Lung microvascular endothelial cell (primary cell): ENCODE results near the gene ZNF420. TPM values are rescaled to one million over a fixed set of nuclear protein-coding genes. Genes with fewer than 3 reads are reported as not detected.
"Not testable (repeated sequence)": the region's sequence is repeated elsewhere in the genome, so short reads cannot be mapped to it uniquely, and the experiment has no call there.

Experiments used
- DNase-seq, 2 donors: peaks; one replicate each; pipeline versions ENCODE4 v3.0.0 to v3.0.0-alpha.2; 2010; ENCODE audit warnings: low read depth in 2 of 2
- total RNA-seq: library from RNA; depleted of rRNA; stranded (reverse); fragments of >200 nt; gene quantifications from 2 replicates; pipeline ENCODE4 v1.2.1, GENCODE V29; 2014

The ZNF420 gene
- total RNA-seq, result 5.7 and 11.3 TPM in 2 replicates

GRCh38 chr19:37077934-37078716 is at the start of gene ZNF420:
ZNF420 (plus strand) TSS chr19:37078433; CDS start chr19:37089119, 10,686 bp downstream.
- DNase-seq, result peak; percentile 94 to 95

GRCh38 chr19:37045140-37045539 is 33.1 kb upstream of the ZNF420 start:
- DNase-seq, result no peak

- DNase-seq, result no peak
Measured at GRCh38 chr19:37055330-37055729, 22.9 kb upstream of the ZNF420 start.

- no peak for DNase-seq
Measured at GRCh38 chr19:37056776-37057175, 21.5 kb upstream of the ZNF420 start.

GRCh38 chr19:37059142-37059541 is 19.1 kb upstream of the ZNF420 start:
- DNase-seq, result no peak

DNA sequence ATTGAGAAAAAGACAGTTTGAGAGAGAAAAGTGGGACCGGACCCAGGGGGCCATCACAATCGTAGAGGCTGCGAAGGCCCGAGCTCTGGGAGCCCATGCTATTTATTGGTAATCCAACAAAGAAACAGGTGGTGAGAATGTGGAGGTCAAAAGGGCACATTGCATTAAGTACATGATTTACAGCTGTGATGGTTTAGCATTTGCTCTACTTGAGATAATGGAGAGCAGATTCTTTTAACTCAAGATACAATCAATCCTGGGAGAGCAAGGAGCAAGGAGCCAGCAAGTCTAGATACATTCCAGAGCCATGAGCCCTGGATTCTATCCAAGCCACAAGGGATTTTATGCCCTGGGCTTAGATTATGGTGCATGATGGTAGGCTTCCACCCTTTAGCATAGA is 13.3 kb upstream of the ZNF420 start:
- DNase-seq, result not testable (repeated sequence)

GRCh38 chr19:37074111-37074510 is 4.1 kb upstream of the ZNF420 start:
- no peak for DNase-seq

- peak in 1 of 2 donors; percentile 10 for DNase-seq
Measured at GRCh38 chr19:37074819-37075362, 3.3 kb upstream of the ZNF420 start.

- DNase-seq, result not testable (repeated sequence)
Measured at GRCh38 chr19:37076524-37076923, 1.7 kb upstream of the ZNF420 start.

DNA sequence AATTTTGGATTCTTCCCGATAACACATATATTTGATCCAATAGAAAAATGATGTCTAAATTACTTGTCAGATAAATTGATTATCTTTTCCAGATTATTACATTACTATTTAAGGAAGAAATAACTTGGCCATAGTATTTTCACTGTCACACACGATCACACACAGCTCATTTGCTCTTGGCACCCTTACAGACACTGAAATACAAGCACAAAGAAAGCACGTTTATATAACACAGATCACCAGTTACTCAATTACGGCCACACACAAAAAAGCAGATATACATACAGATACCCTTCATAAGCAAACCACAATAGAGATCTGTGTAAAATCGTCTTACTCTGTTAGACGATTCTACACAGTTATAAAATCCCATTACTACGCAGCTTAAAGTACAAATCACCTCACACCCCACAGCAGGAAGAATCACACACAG is 716 bp upstream of the ZNF420 start:
- DNase-seq, result no peak

GRCh38 chr19:37078717-37079032 is 442 bp downstream of the ZNF420 start:
- DNase-seq, result peak in 1 of 2 donors; percentile 5

- no peak for DNase-seq
Measured at GRCh38 chr19:37079238-37079637, 1.0 kb downstream of the ZNF420 start.

GRCh38 chr19:37082307-37082706 is 4.1 kb downstream of the ZNF420 start:
- no peak for DNase-seq

DNA sequence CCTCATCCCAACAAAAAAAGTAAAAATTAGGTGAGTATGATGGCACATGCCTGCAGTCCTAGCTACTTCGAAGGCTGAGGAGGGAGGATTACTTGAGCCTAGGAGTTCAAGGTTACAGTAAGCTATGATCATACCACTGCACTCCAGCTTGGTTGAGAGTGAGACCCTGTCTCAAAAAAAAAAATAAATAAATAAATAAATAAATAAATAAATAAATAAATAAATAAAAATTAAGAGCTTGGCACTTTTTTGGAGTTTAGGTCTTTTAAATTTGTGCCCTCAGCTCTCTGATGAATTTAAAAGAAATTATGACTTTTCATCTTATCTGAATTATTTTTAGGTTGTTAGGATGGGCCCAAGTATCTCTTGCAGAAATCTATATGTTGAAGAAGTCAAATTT is 8.9 kb downstream of the ZNF420 start:
- DNase-seq, result no peak

GRCh38 chr19:37095859-37096258 is 17.6 kb downstream of the ZNF420 start:
- no peak for DNase-seq

DNA sequence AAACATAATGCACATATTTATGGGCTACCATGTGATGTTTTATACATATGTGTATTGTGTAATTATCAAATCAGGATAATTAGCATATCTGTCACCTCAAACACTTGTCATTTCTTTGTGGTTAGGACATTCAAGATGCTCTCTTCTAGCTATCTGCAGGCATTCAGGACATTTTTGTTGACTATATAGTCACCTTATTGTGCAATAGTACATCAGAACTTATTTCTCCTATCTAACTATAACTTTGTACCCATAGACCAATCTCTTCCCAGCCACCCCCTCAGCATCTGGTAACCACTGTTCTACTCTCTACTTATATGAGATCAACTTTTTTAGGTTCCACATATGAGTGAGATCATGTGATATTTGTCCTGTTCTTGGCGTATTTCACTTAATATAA is 20.3 kb downstream of the ZNF420 start:
- DNase-seq, result no peak

- DNase-seq, result not testable (repeated sequence)
Measured at GRCh38 chr19:37104135-37104534, 25.9 kb downstream of the ZNF420 start.

GRCh38 chr19:37111753-37112152 is 33.5 kb downstream of the ZNF420 start:
- peak; percentile 16 to 28 for DNase-seq

- no peak for DNase-seq
Measured at GRCh38 chr19:37114001-37114400, 35.8 kb downstream of the ZNF420 start.

GRCh38 chr19:37122093-37122492 is 43.9 kb downstream of the ZNF420 start:
- DNase-seq, result not testable (repeated sequence)

- no peak for DNase-seq
Measured at GRCh38 chr19:37127999-37128820, 50.0 kb downstream of the ZNF420 start.

- DNase-seq, result no peak
Measured at GRCh38 chr19:37128821-37129177, 50.6 kb downstream of the ZNF420 start.

GRCh38 chr19:37136111-37136510 is 57.9 kb downstream of the ZNF420 start:
- DNase-seq, result no peak
